Measurements from ENCODE around the gene C16orf82.

C16orf82 gene

GRCh38 chr16:27096375-27096774 lies 29.6 kb downstream of the C16orf82 start:
- DNase-seq, result no peak

GRCh38 chr16:27097800-27098230 lies 31.1 kb downstream of the C16orf82 start:
- no peak for DNase-seq

GRCh38 chr16:27098366-27099049 lies 31.8 kb downstream of the C16orf82 start:
- DNase-seq, result no peak

GRCh38 chr16:27102701-27103575 lies 36.2 kb downstream of the C16orf82 start:
- DNase-seq, result no peak

GRCh38 chr16:27103954-27104353 lies 37.2 kb downstream of the C16orf82 start:
- no peak for DNase-seq

GRCh38 chr16:27106305-27106704 lies 39.6 kb downstream of the C16orf82 start:
- DNase-seq, result no peak

- DNase-seq, result no peak
These were observed 40.5 kb downstream of the C16orf82 start for GRCh38 chr16:27107185-27107592.

- no peak for DNase-seq
These were observed 41.5 kb downstream of the C16orf82 start for GRCh38 chr16:27108051-27108770.

- no peak for DNase-seq
These were observed 42.3 kb downstream of the C16orf82 start for GRCh38 chr16:27108826-27109665.

- peak; percentile 85 for DNase-seq
These were observed 43.2 kb downstream of the C16orf82 start for GRCh38 chr16:27109666-27110523.

- no peak for DNase-seq
These were observed 43.8 kb downstream of the C16orf82 start for GRCh38 chr16:27110524-27110896.

- DNase-seq, result no peak
These were observed 44.8 kb downstream of the C16orf82 start for GRCh38 chr16:27111486-27111885.

- DNase-seq, result no peak
These were observed 45.5 kb downstream of the C16orf82 start for GRCh38 chr16:27112093-27112811.

- DNase-seq, result no peak
These were observed 46.7 kb downstream of the C16orf82 start for GRCh38 chr16:27113341-27113841.

GRCh38 chr16:27114006-27114405 lies 47.3 kb downstream of the C16orf82 start:
- DNase-seq, result no peak

- DNase-seq, result no peak
These were observed 51.8 kb downstream of the C16orf82 start for GRCh38 chr16:27118526-27118925.
